Stimulated activated CD4-positive, alpha-beta T cell treated with anti-CD3 and anti-CD28 coated beads, Interleukin-2, amount 100 ng/mL, for 4 hours (primary cell): ENCODE measurements around the gene PSMA8.
A peak's percentile ranks its signal among the peaks of the same experiment; 100 is the strongest.
"Not testable (repeated sequence)": the region's sequence is repeated elsewhere in the genome, so short reads cannot be mapped to it uniquely, and the experiment has no call there.

Experiments
- DNase-seq: peaks from one replicate; pipeline ENCODE4 v3.0.0-alpha.2; 2020; ENCODE audit warnings: low read depth

Gene PSMA8

DNA sequence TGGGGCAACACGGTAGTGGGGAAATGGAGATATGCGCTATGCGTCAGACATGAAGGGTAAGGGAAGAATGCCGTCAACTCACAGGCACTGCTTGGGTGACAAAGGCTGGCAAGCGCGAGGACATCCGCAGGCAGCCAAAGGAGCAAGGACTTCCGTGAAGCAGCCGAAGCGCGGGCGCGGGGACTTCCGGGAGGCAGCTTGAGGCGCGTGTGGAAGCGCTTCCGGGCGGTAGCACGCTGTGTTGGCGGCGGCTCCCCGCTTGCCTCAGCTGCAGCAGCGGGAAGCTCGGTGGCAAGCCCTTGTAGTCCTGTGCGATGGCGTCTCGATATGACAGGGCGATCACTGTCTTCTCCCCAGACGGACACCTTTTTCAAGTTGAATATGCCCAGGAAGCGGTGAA is at the start of gene PSMA8:
Gene PSMA8, plus strand, starts transcription at position 218 of the 400 bp plus-strand sequence. Its CDS starts 97 bp downstream, at position 315.
- peak; percentile 36 for DNase-seq

DNA sequence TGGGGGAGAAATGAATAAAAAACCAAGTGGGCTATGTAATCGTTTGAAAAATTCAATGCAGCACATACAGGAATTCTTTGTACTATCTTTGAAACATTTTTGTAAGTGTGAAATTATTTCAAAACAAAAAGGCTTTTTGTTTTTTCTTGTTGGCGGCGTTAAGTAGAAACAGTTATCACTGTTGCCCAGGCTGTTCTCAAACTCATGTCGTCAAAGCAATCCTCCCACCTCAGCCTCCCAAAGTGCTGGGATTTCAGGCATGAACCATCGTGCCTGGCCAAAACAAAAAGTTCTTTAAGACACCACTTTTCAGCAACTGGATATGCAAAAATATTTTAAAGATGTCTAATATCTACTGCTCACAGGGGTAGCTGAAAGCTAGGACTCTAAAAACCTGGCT is 48.6 kb upstream of the PSMA8 start:
- no peak for DNase-seq

DNA sequence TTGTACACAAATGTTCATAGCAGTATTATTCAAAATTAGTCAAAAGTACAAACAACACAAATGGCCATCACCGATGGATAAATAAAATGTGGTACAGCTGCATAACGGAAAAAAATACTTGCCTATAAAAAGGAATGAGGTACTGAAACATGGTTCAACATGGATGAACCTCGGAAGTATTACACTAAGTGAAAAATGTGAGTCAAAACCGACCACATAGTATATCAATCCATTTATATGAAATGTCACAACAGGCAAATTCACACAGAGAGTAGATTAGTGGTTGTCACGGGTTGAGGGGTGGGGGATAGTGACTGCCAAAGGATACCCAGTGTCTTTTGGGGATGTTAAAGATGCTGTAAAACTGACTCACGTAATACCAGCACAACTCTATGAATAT is 46.7 kb upstream of the PSMA8 start:
- no peak for DNase-seq

DNA sequence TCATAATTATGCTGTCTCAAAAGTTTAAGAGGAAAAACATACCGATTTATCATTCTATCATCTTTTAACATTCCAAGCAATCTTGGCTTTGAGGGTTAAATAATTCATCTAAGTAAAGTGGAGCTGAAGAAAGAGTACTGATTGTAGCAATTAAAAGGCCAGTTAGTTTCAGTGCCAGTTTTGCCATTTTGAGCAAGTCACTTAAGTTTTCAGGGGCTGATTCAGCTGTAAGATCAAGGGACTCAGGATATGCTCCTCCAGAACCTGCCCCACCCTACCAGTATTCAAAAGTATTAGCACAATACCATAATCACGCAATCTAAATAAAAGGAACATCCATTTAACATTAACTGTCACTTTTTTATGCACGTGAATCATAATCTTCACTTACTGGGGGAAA is 45.2 kb upstream of the PSMA8 start:
- no peak for DNase-seq

DNA sequence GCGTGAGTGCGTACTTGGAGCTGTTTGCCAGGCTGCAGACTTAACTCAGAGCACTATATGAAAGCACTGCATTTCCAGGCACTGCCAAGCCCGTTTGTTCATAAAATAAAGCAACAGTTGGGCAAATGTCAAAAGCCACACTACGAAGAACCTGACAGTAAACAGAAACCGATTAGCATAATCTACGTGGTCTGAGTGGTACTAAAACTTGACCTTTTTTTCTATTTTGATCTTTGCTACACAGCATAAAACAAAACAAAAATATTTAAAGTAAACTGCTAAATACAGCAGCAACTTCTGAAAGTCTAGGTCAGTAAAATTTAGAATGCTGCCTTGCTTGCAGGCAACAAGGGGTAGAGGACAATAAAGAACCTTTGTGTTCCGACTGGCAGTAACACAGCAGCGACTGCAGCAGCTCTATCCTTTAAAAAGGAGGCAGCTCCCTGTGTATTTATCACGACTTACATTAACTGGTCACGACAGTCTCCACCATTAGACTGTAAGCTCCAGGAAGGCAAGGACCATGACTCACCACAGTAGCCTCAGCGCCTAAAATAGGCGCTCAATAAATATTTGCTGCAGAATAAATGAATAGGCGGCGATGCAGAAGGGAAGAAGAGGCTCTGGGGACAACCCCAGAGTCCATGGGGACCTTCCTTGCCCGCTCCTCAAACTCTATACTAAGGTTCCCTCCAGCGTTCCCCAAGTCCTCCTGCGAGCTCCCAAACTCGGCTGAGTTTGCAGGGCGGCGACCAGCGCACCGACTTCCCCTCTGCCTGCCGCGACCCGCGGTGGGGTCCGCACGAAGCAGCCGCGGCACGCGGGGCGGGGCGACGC is 44.2 kb upstream of the PSMA8 start:
- no peak for DNase-seq

DNA sequence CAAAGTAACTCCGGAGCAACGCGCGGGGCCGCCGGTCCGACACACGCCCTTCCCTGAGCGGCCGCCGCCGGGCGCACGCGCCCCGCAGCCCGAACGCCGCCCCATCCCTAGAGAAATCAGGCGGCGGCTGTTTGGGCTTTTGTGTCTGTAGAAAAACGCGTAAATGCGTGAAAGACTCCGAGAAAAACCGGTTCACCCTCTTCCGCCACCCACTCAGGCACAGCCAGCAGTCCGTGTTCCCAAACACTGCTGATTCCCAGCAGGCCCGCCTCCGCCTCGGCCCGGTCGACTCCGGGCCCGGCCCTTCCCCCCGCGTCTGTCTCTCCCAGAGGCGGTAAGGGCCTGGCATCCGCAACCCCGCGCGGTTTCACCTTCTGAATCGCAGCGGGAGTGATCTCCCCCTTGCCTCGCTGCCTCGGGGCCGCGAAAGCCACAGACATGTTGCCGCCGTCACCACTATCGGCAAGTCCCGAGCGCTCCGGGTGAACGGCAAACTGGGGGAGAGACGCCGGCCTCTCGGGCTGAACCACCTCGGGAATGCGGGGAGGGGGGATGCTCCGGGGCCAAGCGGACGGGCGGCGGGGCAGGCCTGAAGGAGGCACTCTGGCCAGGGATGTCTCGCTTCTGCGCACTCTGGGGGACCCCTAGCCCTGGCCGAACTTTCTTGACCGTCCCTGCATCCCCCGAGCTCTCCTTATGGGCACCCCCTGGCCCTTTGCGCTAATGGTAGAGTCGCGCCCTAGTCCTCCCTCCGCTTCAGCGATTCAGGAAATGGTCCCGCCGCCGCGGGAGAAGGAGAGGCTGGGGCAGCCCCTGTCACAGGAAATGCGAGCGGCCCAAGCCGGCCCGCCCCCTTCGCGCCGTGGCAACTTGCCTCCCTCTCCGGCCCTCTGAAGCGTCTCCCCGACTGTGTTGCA is 43.3 kb upstream of the PSMA8 start, which contains the start of gene SS18:
Gene SS18, minus strand, starts transcription at position 484 of the 917 bp plus-strand sequence. Its CDS starts 44 bp downstream, at position 440.
- DNase-seq, result peak; percentile 80

DNA sequence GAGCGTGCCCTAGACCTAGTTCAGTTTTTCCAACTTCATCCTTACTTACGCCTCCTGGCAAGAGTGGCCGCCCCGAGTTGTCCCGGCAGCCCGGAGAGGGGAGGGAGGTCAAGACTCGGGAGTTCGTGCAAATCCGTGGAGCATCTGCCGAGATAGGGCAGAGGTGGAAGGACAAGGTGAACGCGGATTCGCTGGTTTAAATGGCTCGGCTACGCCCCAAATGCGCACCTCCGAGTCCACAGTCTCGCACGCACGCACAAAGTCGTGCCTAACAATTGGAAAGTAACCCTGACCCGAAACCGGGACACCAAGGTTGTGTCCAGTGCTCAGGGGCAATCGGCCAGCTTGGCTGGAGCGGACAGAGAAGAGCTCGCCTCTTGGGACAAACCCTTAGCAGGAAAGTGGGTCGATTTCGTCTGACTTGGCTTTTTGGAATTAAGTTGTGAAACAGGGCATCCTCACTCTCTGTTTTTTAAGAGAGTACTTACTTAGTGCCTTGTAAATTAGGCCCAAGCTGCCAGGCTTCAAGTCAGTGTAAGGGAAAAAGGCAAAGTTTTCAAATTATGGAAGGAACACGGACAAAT is 42.5 kb upstream of the PSMA8 start:
- DNase-seq, result no peak

DNA sequence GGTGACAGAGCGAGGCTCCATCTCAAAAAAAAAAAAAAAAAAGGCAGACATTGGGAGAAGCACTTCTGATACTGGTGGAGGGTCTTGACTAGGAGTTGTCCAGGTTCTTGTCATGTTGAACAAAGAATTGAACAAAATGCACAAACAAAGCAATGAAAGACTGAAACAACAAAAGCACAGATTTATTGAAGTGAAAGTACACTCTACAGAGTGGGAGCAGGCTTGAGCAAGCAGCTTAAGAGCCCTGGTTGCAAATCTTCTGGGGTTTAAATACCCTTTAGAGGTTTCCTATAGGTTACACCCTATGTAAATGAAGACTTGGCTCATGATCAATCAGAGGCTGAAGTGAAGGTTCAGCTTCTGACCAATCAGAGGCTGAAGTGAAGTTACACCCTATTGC is 36.8 kb upstream of the PSMA8 start:
- DNase-seq, result no peak

DNA sequence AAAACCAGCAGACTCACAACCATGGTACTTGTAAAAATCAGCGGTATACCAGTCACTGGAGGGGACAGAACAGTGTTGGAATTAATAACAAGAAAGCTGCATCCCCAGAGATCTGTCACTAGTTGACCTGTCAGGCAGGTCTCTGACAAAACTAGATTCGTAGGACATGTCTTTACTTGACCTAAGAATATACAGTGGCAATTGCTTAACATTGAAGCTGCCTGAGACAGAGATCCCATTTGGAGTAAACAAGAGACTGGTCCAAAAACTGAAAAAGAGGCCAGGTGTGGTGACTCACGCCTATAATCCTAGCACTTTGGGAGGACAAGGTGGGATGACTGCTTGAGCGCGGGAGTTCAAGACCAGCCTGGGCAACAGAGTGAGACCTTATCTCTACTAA is 36.1 kb upstream of the PSMA8 start:
- DNase-seq, result no peak

DNA sequence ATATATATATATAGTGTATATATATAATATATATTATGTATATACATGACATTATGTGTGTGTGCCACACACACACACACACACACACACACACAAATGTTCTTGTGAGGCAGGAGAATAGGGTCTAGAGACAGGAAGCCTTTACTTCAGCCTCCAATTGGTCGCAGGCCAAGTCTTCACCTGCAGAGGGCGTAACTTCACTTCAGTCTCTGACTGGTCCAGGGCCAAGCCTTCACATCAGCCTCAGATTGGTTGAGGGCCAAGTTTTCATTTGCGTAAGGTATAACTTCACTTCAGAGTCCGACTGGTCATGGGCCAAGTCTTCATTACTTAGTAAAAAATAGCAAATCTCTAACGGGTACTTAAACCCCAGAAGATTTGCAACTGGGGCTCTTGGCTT is 30.1 kb upstream of the PSMA8 start:
- peak; percentile 19 for DNase-seq

DNA sequence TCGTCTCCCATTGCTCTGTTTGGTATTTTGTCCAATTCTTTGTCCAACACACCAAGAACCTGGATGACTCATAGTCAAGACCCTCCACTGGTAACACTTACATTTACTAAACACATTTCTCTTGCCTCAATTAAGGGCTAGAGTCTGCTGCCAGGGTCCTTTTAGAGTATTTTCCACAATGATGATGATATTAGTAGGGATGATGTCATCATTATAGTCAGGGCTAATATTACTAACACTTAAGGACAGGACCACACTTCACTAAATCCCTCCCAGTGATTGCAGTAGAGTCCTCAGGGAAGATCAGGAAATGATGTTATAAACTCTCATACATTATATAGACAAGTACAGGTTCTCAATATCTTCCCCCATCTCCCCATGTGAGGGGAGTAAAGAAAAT is 29.6 kb upstream of the PSMA8 start:
- no peak for DNase-seq

DNA sequence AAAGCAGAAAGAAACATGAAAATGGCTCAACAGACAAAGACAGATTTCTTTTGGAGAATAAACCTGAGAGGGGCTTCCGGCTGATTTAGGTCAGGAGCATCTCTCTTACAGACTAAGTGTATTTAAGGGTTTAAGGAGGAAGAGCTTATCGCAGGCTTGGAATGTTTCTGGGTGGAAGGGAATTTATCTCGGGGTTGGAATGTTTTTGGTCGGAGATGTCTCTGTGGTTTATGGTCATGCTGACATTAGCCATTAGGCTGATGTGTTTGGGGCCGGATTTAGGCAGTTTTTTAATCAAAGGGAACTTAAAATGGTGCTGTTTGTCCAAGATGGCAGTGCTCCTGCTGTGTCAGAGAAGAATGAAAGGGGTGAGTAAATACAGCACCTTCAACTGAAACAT is 14.4 kb upstream of the PSMA8 start:
- DNase-seq, result no peak

DNA sequence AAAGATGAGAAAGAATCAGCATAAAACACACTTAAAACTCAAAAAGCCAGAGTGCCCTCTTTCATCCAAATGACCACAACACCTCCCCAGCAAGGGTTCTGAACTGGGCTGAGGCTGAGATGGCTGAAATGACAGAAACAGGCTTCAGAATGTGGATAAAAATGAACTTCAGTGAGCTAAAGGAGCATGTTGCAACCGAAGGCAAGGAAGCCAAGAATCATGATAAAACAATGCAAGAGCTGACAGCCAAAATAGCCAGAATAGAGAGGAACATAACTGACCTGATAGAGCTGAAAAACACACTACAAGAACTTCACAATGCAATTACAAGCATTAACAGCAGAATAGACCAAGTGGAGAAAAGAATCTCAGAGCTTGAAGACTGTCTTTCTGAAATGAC is 12.2 kb upstream of the PSMA8 start:
- no peak for DNase-seq

DNA sequence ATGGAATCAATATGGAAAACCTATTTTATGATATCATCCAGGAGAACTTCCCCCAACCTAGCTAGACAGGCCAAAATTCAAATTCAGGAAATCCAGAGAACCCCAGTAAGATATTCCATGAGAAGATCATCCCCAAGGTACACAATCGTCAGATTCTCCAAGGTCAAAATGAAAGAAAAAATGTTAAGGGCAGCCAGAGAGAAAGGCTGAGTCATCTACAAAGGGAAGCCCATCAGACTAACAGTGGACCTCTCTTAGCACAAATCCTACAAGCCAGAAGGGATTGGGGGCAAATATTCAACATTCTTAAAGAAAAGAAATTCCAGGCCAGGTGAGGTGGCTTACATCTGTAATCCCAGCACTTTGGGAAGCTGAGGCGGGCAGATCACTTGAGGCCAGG is 11.7 kb upstream of the PSMA8 start:
- not testable (repeated sequence) for DNase-seq

DNA sequence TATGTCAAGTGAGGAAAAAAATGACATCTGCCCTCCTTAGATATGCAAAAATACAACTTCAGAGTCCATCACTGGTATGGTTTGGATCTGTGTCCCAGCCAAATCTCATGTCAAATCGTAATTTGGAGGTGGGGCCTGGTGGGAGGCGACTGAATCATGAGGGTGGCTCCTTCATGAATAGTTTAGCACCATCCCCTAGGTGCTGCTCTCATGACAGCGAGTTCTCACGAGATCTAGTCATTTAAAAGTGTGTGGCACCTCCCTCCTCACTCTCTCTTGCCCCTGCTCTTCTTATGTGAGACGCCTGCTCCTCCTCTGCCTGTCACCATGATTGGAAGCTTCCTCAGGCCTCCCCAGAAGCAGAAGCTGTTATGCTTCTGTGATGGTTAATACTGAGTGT is 5.9 kb upstream of the PSMA8 start:
- DNase-seq, result no peak

DNA sequence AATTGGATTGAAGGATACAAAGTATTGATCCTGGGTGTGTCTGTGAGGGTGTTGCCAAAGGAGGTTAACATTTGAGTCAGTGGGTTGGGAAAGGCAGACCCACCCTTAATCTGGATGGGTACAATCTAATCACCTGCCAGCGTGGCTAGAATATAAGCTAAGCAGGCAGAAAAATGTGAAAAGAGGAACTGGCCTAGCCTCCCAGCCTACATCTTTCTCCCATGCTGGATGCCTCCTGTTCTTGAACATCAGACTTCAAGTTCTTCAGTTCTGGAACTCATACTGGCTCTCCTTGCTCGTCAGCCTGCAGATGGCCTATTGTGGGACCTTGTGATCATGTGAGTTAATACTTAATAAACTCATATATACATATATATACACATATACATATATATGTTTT is 5.5 kb upstream of the PSMA8 start:
- not testable (repeated sequence) for DNase-seq

DNA sequence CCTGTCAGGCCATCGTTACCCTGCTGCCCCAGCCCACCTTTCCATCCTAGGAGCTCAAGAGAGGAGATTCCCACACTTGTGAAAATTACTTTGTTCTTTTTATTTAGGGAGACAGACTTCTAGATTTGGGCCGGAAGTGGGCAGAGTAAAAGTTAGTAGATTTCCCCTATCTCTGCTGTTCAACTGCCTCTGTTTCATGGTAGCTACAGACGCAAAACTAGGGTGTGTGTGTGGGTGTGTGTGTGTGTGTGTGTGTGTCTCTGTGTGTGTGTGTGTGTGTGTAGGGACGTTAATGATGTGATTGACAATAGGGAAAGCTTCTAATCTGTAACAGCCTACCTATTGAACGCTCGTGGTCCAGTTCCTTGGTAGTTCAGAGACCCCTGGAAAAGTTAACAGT is 438 bp downstream of the PSMA8 start:
- DNase-seq, result no peak

DNA sequence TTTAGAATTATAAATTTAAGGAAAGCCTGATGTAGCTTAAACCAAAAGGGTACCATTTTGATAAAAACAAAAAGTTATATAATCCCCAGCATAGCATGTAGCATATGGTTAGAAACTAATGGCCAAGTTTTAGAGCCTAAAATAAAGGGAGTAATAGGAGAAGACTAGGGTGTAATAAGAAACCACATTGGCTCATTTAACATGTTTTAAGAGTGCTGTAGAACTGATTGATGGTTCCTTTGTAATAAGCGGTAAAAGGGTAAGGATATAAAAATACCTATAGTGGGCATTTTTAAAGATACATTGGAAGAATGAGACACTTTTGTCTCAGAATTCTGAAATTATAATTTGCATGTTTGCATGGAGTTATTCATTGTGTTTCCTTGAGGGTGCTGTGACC is 1.9 kb downstream of the PSMA8 start:
- DNase-seq, result no peak

DNA sequence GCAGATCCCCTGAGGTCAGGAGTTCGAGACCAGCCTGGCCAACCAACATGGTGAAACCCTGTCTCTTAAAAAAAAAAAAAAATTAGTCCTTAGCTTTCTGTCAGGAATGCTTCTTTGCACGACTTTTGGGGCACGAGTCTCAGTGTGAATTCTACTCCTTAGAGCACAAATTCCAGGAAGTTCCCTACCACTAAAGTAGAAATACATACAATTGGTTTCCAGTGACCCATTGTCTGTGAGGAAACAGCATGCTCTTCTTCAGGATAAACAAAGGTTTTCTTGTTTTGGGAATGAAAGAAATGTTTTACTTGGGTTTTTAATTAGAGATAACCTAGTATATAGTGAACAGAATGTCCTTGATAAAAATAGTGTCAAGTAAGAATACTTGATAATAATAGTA is 23.7 kb downstream of the PSMA8 start:
- no peak for DNase-seq

DNA sequence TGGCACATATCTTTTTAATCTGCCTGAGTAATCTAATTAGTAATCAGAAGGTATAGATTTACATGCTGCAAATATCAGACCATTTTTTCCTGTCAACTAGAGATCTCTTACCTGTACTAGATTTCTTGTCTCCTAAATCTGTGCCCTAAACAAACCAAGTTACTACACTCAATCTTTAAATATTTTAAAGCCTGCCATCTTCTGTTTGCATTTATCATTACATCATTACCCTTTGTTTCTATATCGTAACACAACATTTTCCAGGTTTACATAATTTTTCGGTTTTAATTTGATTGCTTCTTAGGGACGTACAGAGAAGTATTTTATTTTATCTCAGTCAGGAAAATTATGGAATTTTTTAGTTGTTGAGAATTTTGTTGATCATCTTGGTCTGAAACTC is 25.7 kb downstream of the PSMA8 start:
- DNase-seq, result no peak

DNA sequence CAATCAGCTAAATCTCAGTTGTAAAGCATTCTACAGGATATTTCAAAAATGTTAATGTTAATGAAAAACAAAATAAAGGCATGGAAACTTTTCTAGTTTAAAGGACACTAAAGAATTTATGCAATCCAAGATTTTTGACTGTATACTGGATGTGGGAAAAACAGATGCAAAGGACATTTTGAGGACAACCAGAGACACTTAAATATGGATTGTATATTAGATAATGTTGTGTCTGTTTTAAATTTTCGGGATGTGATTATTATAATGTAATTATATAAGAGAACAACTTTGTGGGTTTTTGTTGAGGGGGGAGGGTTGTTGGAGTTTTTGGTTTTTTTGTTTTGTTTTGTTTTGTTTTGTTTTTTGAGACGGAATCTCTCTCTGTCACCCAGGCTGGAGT is 30.9 kb downstream of the PSMA8 start:
- DNase-seq, result no peak

DNA sequence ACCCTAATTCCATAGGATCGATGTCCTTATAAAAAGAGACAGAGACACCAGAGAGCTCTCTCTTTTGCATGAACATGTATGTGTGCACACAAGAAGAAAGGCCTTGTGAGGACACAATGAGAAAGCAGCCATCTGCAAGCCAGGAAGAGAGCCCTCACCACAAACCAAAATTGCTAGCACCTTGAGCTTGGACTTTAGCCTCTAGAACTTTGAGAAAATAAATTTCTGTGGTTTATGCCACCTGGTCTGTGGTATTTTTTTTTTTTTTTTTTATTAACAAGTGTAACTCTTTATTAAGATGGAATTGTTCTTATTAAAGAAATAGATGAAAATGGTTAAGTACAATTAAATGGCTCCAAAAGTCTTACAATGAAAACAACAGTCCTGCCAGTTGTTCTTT is 33.9 kb downstream of the PSMA8 start:
- not testable (repeated sequence) for DNase-seq

DNA sequence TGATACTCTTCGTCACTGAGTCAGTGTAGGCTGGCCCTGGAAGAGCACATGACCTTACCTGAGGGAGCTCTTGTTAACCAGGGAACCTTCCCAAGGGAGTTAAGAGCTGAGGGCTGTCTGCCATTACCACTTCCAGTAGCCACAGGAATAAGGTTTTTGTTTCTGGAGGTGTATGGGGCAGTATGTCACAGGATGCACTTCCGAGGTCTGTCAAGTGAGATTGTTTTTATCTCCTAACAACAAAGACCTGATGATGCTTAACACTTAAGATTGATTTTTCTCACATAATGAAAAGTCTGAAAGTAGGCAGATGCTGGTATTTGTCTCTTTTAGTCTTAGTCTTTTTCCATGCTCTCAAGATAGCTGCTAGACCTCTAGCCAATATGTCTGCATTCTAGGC is 41.8 kb downstream of the PSMA8 start:
- DNase-seq, result no peak
